ENCODE data around the gene ITLN2. TPM values are rescaled to one million over a fixed set of nuclear protein-coding genes. Genes with fewer than 3 reads are reported as not detected.

The ITLN2 gene
- total and polyA plus RNA-seq, 10 of the 15 experiments (the other 5 are each of a cell fraction or from before 2014, with no cell fraction given), result not detected

- H3K4me1 ChIP-seq (ENCODE audit: control insufficient read depth, insufficient read depth, low read length), result peaks cover 10% of the 10 kb centered on the region
- H3K79me2 ChIP-seq (ENCODE audit: control insufficient read depth, insufficient read depth, low read length), result no peaks in the 10 kb centered on the region
- no peak overlapping the region for H3K4me3 ChIP-seq
- intact Hi-C loops (cut with micrococcal nuclease; ENCODE audit: unreplicated experiment) (no loop called here), in situ Hi-C loops (cut with MboI) (no loop called here)
- ChIA-PET SMC1A (ENCODE audit: uncharacterized antibody, unreplicated experiment) (interaction anchor here (1.2 to 4.9 kb wide), 3 partner anchors 27 to 202 kb away, joined by 3 to 21 read pairs (median 6); no protein-coding TSS in a partner anchor), RAD21 (ENCODE audit: unreplicated experiment) (interaction anchor here (0.7 to 4.2 kb wide), 4 partner anchors 10 to 42 kb away, joined by 3 to 21 read pairs (median 4); partner anchors contain the start of gene F11R), POLR2A (interaction anchor here (0.6 to 0.9 kb wide), 2 partner anchors 25 to 91 kb away, joined by 3 read pairs; partner anchors contain the start of gene ARHGAP30), CTCF (interaction anchor here (0.7 to 11.0 kb wide), 12 partner anchors 11 to 571 kb away, joined by 3 to 75 read pairs (median 3); partner anchors contain the start of genes ITLN2 and KLHDC9)
- TF ChIP-seq NFYB (IDR thresholded peaks at IDR 0.05; ENCODE audit: insufficient read depth, low read depth, low read length) (no peak), SP1 (IDR thresholded peaks at IDR 0.05; ENCODE audit: low read depth, low read length) (no peak), YBX1 (IDR thresholded peaks at IDR 0.05) (no peak), RCOR1 (conservative IDR thresholded peaks at IDR 0.05; ENCODE audit: low read depth, low read length) (no peak), NKRF (conservative IDR thresholded peaks at IDR 0.05) (no peak), RBBP5 (conservative IDR thresholded peaks at IDR 0.05) (no peak), NR2F1 (conservative IDR thresholded peaks at IDR 0.05) (no peak), NR2C1 (IDR thresholded peaks at IDR 0.05) (no peak), ZBTB4 (CRISPR knock-in tag; IDR thresholded peaks at IDR 0.05) (no peak), ATF2 (IDR thresholded peaks at IDR 0.05; ENCODE audit: low read length) (no peak), PML (IDR thresholded peaks at IDR 0.05; ENCODE audit: low read length) (no peak), POLR2A (IDR thresholded peaks at IDR 0.05; ENCODE audit: low read depth, low read length) (no peak), HDAC6 (IDR thresholded peaks at IDR 0.05; ENCODE audit: unreplicated experiment) (no peak), ZBTB11 (CRISPR knock-in tag; IDR thresholded peaks at IDR 0.05) (no peak), RUNX3 (IDR thresholded peaks at IDR 0.05; ENCODE audit: low read length) (no peak), CREB1 (IDR thresholded peaks at IDR 0.05; ENCODE audit: low read depth) (no peak), GABPA (IDR thresholded peaks at IDR 0.05; ENCODE audit: low read depth) (no peak)
- no peak overlapping the region for H2AFZ ChIP-seq (ENCODE audit: control insufficient read depth, low read depth, low read length)
- H3K4me2 ChIP-seq (ENCODE audit: control insufficient read depth, insufficient read depth), result no peak overlapping the region
- H3K27ac ChIP-seq (ENCODE audit: control insufficient read depth, insufficient read depth), result no peak overlapping the region
- FAIRE-seq, result no peak
- ATAC-seq, result no peak
- H3K9me3 ChIP-seq (replicated peaks; ENCODE audit: control insufficient read depth, insufficient read depth, low read length), result no peaks in the 10 kb centered on the region
- 81% methylated on average over 11 of the region's 11 CpGs for WGBS (ENCODE audit: insufficient coverage, insufficient replicate concordance, low lambda C conversion rate, missing lambda C conversion rate)
- no peaks in the 10 kb centered on the region; a peak in 2 of 4 replicates for H3K27me3 ChIP-seq (replicated peaks in 1 of 2; ENCODE audit: control insufficient read depth in 2 of 2, insufficient read depth in 2 of 2, low read length in 1 of 2)
- no peaks in the 10 kb centered on the region for H3K36me3 ChIP-seq (ENCODE audit: control insufficient read depth in 2 of 2, insufficient read depth in 2 of 2, low read length in 1 of 2)
- DNase-seq (ENCODE audit: low read depth, low spot score), result no peak
- no peak overlapping the region for H3K9ac ChIP-seq (ENCODE audit: control insufficient read depth, insufficient read depth, low read length)
- BruUV-seq (replicated peaks), result no TSS peak
- H4K20me1 ChIP-seq (ENCODE audit: control insufficient read depth, insufficient read depth), result no peaks in the 10 kb centered on the region
Measured at GRCh38 chr1:160978510-160978927, 23.9 kb upstream of the ITLN2 start.
